Vagina (tissue), 2 donors: Measurements from ENCODE around the gene SAP30BP. TPM values are rescaled to one million over a fixed set of nuclear protein-coding genes. Genes with fewer than 3 reads are reported as not detected.

Source experiments
- DNase-seq, 2 donors: peaks; one replicate each; pipeline ENCODE4 v3.0.0-alpha.2; 2017; ENCODE audit errors: extremely low spot score in 2 of 2
- H3K27ac ChIP-seq: fragments of 200-600 bp; sonication (generic); one replicate; pipeline ENCODE4 v1.5.1; 2019
- H3K27me3 ChIP-seq: fragments of 200-600 bp; sonication (generic); one replicate; pipeline ENCODE4 v1.5.1; 2019
- H3K36me3 ChIP-seq, 2 donors: fragments of 200-600 bp; sonication (generic); one replicate each; pipeline ENCODE4 v1.5.1; 2017 to 2019
- H3K4me1 ChIP-seq: fragments of 200-600 bp; sonication (generic); one replicate; pipeline ENCODE4 v1.5.1; 2019
- H3K4me3 ChIP-seq, 2 donors: fragments of 200-600 bp; sonication (generic); 1 replicate in 1 of 2; 2 replicates in 1 of 2; pipeline ENCODE4 v1.5.1; 2016 to 2019
- H3K9me3 ChIP-seq: fragments of 200-600 bp; sonication (generic); one replicate; pipeline ENCODE4 v1.5.1; 2019
- CTCF ChIP-seq, 3 experiments: fragments of 450-650 bp in 2 of 3; fragments of 200-600 bp in 1 of 3; sonication (generic) in 1 of 3; IDR thresholded peaks; one replicate each; pipeline ENCODE4 v1.5.1; 2017 to 2019; ENCODE audit warnings: antibody characterized with exemption in 3 of 3, mild to moderate bottlenecking in 2 of 3, moderate library complexity in 2 of 3
- POLR2A ChIP-seq, 2 donors: fragments of 450-650 bp; IDR thresholded peaks; one replicate each; pipeline ENCODE4 v1.6.1; 2017; ENCODE audit warnings: antibody characterized with exemption in 2 of 2, mild to moderate bottlenecking in 2 of 2, moderate library complexity in 2 of 2
- POLR2AphosphoS5 ChIP-seq, 2 donors: sonication (generic); formaldehyde crosslinking; IDR thresholded peaks; one replicate each; pipeline ENCODE4 v1.9.0; 2017; ENCODE audit warnings: antibody characterized with exemption in 2 of 2, mild to moderate bottlenecking in 2 of 2, low read depth in 1 of 2; ENCODE audit not compliant: insufficient read depth in 1 of 2
- intact Hi-C: fragments of 100-400 bp; cut with DNase I; formaldehyde crosslinking; loops from one replicate; pipeline ENCODE4 v1.15.1; 2023
- total RNA-seq: library from RNA; depleted of rRNA; stranded (reverse); fragments of >200 nt; gene quantifications from one replicate; pipeline ENCODE4 v1.2.3, GENCODE V29; 2016

The SAP30BP gene
- total RNA-seq, 1 donor from 2014 or later: 79.1 TPM

GRCh38 chr17:75668489-75668888 is 1.4 kb downstream of the SAP30BP start:
- peaks cover 0 to 32% of the 10 kb centered on the region in 2 donors for H3K36me3 ChIP-seq
- DNase-seq: no peak
- peaks cover 24% of the 10 kb centered on the region for H3K4me1 ChIP-seq
- no peak overlapping the region for H3K27ac ChIP-seq
- no peaks in the 10 kb centered on the region for H3K9me3 ChIP-seq
- TF ChIP-seq CTCF (IDR thresholded peaks at IDR 0.05) (no peak), POLR2AphosphoS5 (IDR thresholded peaks at IDR 0.05; ENCODE audit: insufficient read depth in 1 of 2, low read depth in 1 of 2) (no peak), POLR2A (IDR thresholded peaks at IDR 0.05) (no peak)
- intact Hi-C loops: no loop called here
- no peaks in the 10 kb centered on the region for H3K27me3 ChIP-seq
- H3K4me3 ChIP-seq: peak overlapping the region in 1 of 2 donors; percentile 90

GRCh38 chr17:75670868-75671267 is 3.7 kb downstream of the SAP30BP start:
- H3K4me3 ChIP-seq: no peak overlapping the region
- H3K9me3 ChIP-seq: no peaks in the 10 kb centered on the region
- DNase-seq: no peak
- TF ChIP-seq CTCF (IDR thresholded peaks at IDR 0.05) (no peak), POLR2AphosphoS5 (IDR thresholded peaks at IDR 0.05; ENCODE audit: insufficient read depth in 1 of 2, low read depth in 1 of 2) (no peak), POLR2A (IDR thresholded peaks at IDR 0.05) (no peak)
- H3K27ac ChIP-seq: no peak overlapping the region
- H3K4me1 ChIP-seq: peaks cover 22% of the 10 kb centered on the region
- intact Hi-C loops: loop anchor here (5.0 kb wide), 1 partner anchor 81 kb away; no protein-coding TSS in a partner anchor
- peaks cover 0 to 41% of the 10 kb centered on the region in 2 donors for H3K36me3 ChIP-seq
- no peaks in the 10 kb centered on the region for H3K27me3 ChIP-seq

DNA sequence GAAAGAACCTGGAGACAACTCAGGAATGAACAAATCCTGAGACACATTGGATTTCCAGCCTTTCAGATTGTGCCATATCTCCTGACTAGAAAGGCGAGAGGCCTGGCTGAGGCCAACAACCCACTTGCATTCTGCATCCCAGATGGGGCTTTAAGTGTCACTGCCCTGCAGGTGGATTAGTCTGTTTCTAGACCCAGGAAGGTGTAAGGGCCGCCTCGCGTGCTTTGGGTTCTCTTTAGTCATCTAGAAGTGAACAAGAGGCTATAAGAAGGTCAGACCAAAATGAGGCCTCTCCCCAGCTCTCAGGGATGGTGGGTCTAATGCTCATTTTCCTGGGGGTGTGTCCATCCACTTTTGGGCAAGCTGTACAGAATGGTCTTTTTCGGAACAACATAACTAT is 4.9 kb downstream of the SAP30BP start:
- Histone ChIP-seq H3K9me3 (no peaks in the 10 kb centered on the region), H3K36me3 (peaks cover 0 to 41% of the 10 kb centered on the region in 2 donors)
- intact Hi-C loops: loop anchor here (5.0 kb wide), 1 partner anchor 80 kb away; no protein-coding TSS in a partner anchor

GRCh38 chr17:75673487-75673886 is 6.3 kb downstream of the SAP30BP start:
- Histone ChIP-seq H3K9me3 (no peaks in the 10 kb centered on the region), H3K27ac (no peak overlapping the region), H3K4me1 (peaks cover 4% of the 10 kb centered on the region), H3K27me3 (no peaks in the 10 kb centered on the region), H3K36me3 (peaks cover 0 to 43% of the 10 kb centered on the region in 2 donors), H3K4me3 (no peak overlapping the region)
- no peak for DNase-seq
- no peak for TF ChIP-seq POLR2A (IDR thresholded peaks at IDR 0.05)
- no peak for TF ChIP-seq CTCF (IDR thresholded peaks at IDR 0.05)
- no peak for TF ChIP-seq POLR2AphosphoS5 (IDR thresholded peaks at IDR 0.05; ENCODE audit: insufficient read depth in 1 of 2, low read depth in 1 of 2)
- intact Hi-C loops: loop anchor here (5.0 kb wide), 1 partner anchor 79 kb away; no protein-coding TSS in a partner anchor

More for the DNA sequence above, 4.9 kb downstream of the SAP30BP start:
- DNase-seq: no peak
- no peak for TF ChIP-seq POLR2AphosphoS5 (IDR thresholded peaks at IDR 0.05; ENCODE audit: insufficient read depth in 1 of 2, low read depth in 1 of 2)
- no peak for TF ChIP-seq POLR2A (IDR thresholded peaks at IDR 0.05)
- no peak for TF ChIP-seq CTCF (IDR thresholded peaks at IDR 0.05)
- no peak overlapping the region for H3K27ac ChIP-seq
- no peak overlapping the region for H3K4me3 ChIP-seq
- H3K4me1 ChIP-seq: peaks cover 12% of the 10 kb centered on the region
- H3K27me3 ChIP-seq: no peaks in the 10 kb centered on the region

GRCh38 chr17:75676461-75676860 is 9.3 kb downstream of the SAP30BP start:
- H3K36me3 ChIP-seq: peaks cover 0 to 37% of the 10 kb centered on the region in 2 donors
- no peaks in the 10 kb centered on the region for H3K27me3 ChIP-seq
- no peaks in the 10 kb centered on the region for H3K9me3 ChIP-seq
- H3K4me3 ChIP-seq: no peak overlapping the region
- intact Hi-C loops: no loop called here
- peaks cover 12% of the 10 kb centered on the region for H3K4me1 ChIP-seq
- H3K27ac ChIP-seq: no peak overlapping the region
- no peak for DNase-seq
- TF ChIP-seq POLR2A (IDR thresholded peaks at IDR 0.05) (no peak), CTCF (IDR thresholded peaks at IDR 0.05) (no peak), POLR2AphosphoS5 (IDR thresholded peaks at IDR 0.05; ENCODE audit: insufficient read depth in 1 of 2, low read depth in 1 of 2) (no peak)
